ENCODE measurements around the gene EFCAB8. TPM values are rescaled to one million over a fixed set of nuclear protein-coding genes. Genes with fewer than 3 reads are reported as not detected.
A peak's percentile ranks its signal among the peaks of the same experiment; 100 is the strongest.

The EFCAB8 gene
- total RNA-seq, 1 donor from 2014 or later = 0.72 TPM

- Histone ChIP-seq H3K27ac (no peak overlapping the region), H3K36me3 (peaks cover 74% of the 10 kb centered on the region), H3K4me1 (peaks cover 5% of the 10 kb centered on the region), H3K4me3 (no peak overlapping the region), H3K27me3 (no peaks in the 10 kb centered on the region), H3K9me3 (no peaks in the 10 kb centered on the region)
- intact Hi-C loops (cut with DNase I) = no loop called here
- ATAC-seq = no peak
- no peak for TF ChIP-seq CTCF (IDR thresholded peaks at IDR 0.05)
- no peak for DNase-seq
These were observed 23.8 kb upstream of the EFCAB8 start for GRCh38 chr20:32834972-32835371.

- no peak for TF ChIP-seq CTCF (IDR thresholded peaks at IDR 0.05)
- H3K27ac ChIP-seq = no peak overlapping the region
- intact Hi-C loops (cut with DNase I) = no loop called here
- H3K4me3 ChIP-seq = no peak overlapping the region
- H3K36me3 ChIP-seq = peaks cover 87% of the 10 kb centered on the region
- H3K27me3 ChIP-seq = no peaks in the 10 kb centered on the region
- no peaks in the 10 kb centered on the region for H3K4me1 ChIP-seq
- H3K9me3 ChIP-seq = no peaks in the 10 kb centered on the region
- DNase-seq (no peak), ATAC-seq (no peak)
These were observed 21.6 kb upstream of the EFCAB8 start for GRCh38 chr20:32837157-32837556.

GRCh38 chr20:32839227-32839981, 19.3 kb upstream of the EFCAB8 start:
- DNase-seq (no peak), ATAC-seq (no peak)
- Histone ChIP-seq H3K4me1 (no peaks in the 10 kb centered on the region), H3K27me3 (no peaks in the 10 kb centered on the region), H3K4me3 (no peak overlapping the region), H3K27ac (no peak overlapping the region), H3K36me3 (peaks cover 95% of the 10 kb centered on the region), H3K9me3 (no peaks in the 10 kb centered on the region)
- intact Hi-C loops (cut with DNase I) = no loop called here
- no peak for TF ChIP-seq CTCF (IDR thresholded peaks at IDR 0.05)

GRCh38 chr20:32839982-32840285, 18.8 kb upstream of the EFCAB8 start:
- intact Hi-C loops (cut with DNase I) = no loop called here
- Histone ChIP-seq H3K4me1 (no peaks in the 10 kb centered on the region), H3K27ac (no peak overlapping the region), H3K4me3 (no peak overlapping the region), H3K9me3 (no peaks in the 10 kb centered on the region), H3K36me3 (peaks cover 95% of the 10 kb centered on the region), H3K27me3 (no peaks in the 10 kb centered on the region)
- ATAC-seq (no peak), DNase-seq (no peak)
- TF ChIP-seq CTCF (IDR thresholded peaks at IDR 0.05) = no peak

- peak; percentile 38 for ATAC-seq
- TF ChIP-seq CTCF (IDR thresholded peaks at IDR 0.05) = no peak
- peaks cover 97% of the 10 kb centered on the region for H3K36me3 ChIP-seq
- no peak overlapping the region for H3K4me3 ChIP-seq
- H3K27ac ChIP-seq = no peak overlapping the region
- DNase-seq = no peak
- no peaks in the 10 kb centered on the region for H3K9me3 ChIP-seq
- intact Hi-C loops (cut with DNase I) = no loop called here
- H3K4me1 ChIP-seq = no peaks in the 10 kb centered on the region
- no peaks in the 10 kb centered on the region for H3K27me3 ChIP-seq
These were observed 17.5 kb upstream of the EFCAB8 start for GRCh38 chr20:32841174-32841573.

GRCh38 chr20:32841632-32842031, 17.1 kb upstream of the EFCAB8 start:
- H3K9me3 ChIP-seq = no peaks in the 10 kb centered on the region
- no peaks in the 10 kb centered on the region for H3K4me1 ChIP-seq
- intact Hi-C loops (cut with DNase I) = no loop called here
- DNase-seq = no peak
- H3K27me3 ChIP-seq = no peaks in the 10 kb centered on the region
- H3K36me3 ChIP-seq = peaks cover 97% of the 10 kb centered on the region
- H3K4me3 ChIP-seq = no peak overlapping the region
- TF ChIP-seq CTCF (IDR thresholded peaks at IDR 0.05) = no peak
- no peak overlapping the region for H3K27ac ChIP-seq
- no peak for ATAC-seq

Measured in upper lobe of right lung (tissue), 1 donor.